DOHH2 (cell line): ENCODE measurements around the gene FXYD1.

ENCODE experiments used
- H3F3A ChIP-seq: fragments of 200-600 bp; sonication (generic), shearing (Covaris generic); 2 replicates; pipeline ENCODE4 v1.6.0; 2016; ENCODE audit warnings: antibody characterized with exemption, mild to moderate bottlenecking; ENCODE audit not compliant: control insufficient read depth, insufficient read depth
- H3K27ac ChIP-seq: fragments of 200-600 bp; sonication (generic); 2 replicates; pipeline ENCODE4 v1.5.1; 2014; ENCODE audit warnings: low read depth, mild to moderate bottlenecking, low read length, moderate library complexity
- H3K27me3 ChIP-seq: fragments of 200-600 bp; sonication (generic); 2 replicates; pipeline ENCODE4 v1.6.1; 2014; ENCODE audit warnings: mild to moderate bottlenecking, low read length, mixed read lengths; ENCODE audit not compliant: control insufficient read depth
- H3K36me3 ChIP-seq: fragments of 200-600 bp; sonication (generic); 2 replicates; pipeline ENCODE4 v1.6.1; 2014; ENCODE audit warnings: mild to moderate bottlenecking, low read length, moderate library complexity, mixed read lengths; ENCODE audit not compliant: control insufficient read depth
- H3K4me1 ChIP-seq: fragments of 200-600 bp; sonication (generic); 2 replicates; pipeline ENCODE4 v1.6.1; 2014; ENCODE audit warnings: mild to moderate bottlenecking, low read length, mixed read lengths; ENCODE audit not compliant: control insufficient read depth
- H3K4me2 ChIP-seq: fragments of 200-600 bp; sonication (generic); 2 replicates; pipeline ENCODE4 v1.6.0; 2014; ENCODE audit warnings: mild to moderate bottlenecking, low read length, moderate library complexity
- H3K4me3 ChIP-seq: fragments of 200-600 bp; sonication (generic); 2 replicates; pipeline ENCODE4 v1.5.1; 2014; ENCODE audit warnings: mild to moderate bottlenecking, low read length, mixed read lengths
- H3K79me2 ChIP-seq: fragments of 200-600 bp; sonication (generic); 2 replicates; pipeline ENCODE4 v1.6.1; 2014; ENCODE audit warnings: mild to moderate bottlenecking, low read length, mixed read lengths; ENCODE audit not compliant: control insufficient read depth
- H3K9me2 ChIP-seq: fragments of 200-600 bp; sonication (generic); replicated peaks from 2 replicates; pipeline ENCODE4 v1.6.1; 2014; ENCODE audit warnings: mild to moderate bottlenecking, low read length, mixed read lengths; ENCODE audit not compliant: control insufficient read depth
- H3K9me3 ChIP-seq: fragments of 200-600 bp; sonication (generic); 2 replicates; pipeline ENCODE4 v1.6.1; 2014; ENCODE audit warnings: antibody characterized with exemption, low read length, mixed read lengths; ENCODE audit not compliant: control insufficient read depth, insufficient read depth
- H4K20me1 ChIP-seq: fragments of 200-600 bp; sonication (generic); 2 replicates; pipeline ENCODE4 v1.6.0; 2014; ENCODE audit warnings: low read depth, mild to moderate bottlenecking, antibody characterized with exemption, low read length, moderate library complexity; ENCODE audit not compliant: control insufficient read depth, insufficient read depth
- CTCF ChIP-seq: fragments of 200-600 bp; sonication (generic); IDR thresholded peaks from one replicate; pipeline ENCODE4 v1.5.1; 2014; ENCODE audit warnings: antibody characterized with exemption, mild to moderate bottlenecking, low read depth, low read length; ENCODE audit not compliant: poor library complexity, severe bottlenecking
- EZH2phosphoT487 ChIP-seq: fragments of 200-600 bp; sonication (generic); IDR thresholded peaks from 2 replicates; pipeline ENCODE4 v1.6.1; 2017; ENCODE audit warnings: borderline replicate concordance, mild to moderate bottlenecking, antibody characterized with exemption, low read length, moderate library complexity, mixed read lengths

FXYD1 gene

GRCh38 chr19:35094656-35095055, 44.0 kb upstream of the FXYD1 start:
- Histone ChIP-seq H3K79me2 (no peaks in the 10 kb centered on the region), H3K4me3 (no peak overlapping the region), H4K20me1 (no peaks in the 10 kb centered on the region), H3K27me3 (no peaks in the 10 kb centered on the region), H3K27ac (no peak overlapping the region), H3K9me3 (no peaks in the 10 kb centered on the region), H3K4me1 (peaks cover 14% of the 10 kb centered on the region), H3F3A (no peaks in the 10 kb centered on the region), H3K4me2 (no peak overlapping the region), H3K9me2 (no peaks in the 10 kb centered on the region), H3K36me3 (no peaks in the 10 kb centered on the region)
- TF ChIP-seq CTCF (no peak), EZH2phosphoT487 (no peak)

- Histone ChIP-seq H3K9me2 (no peaks in the 10 kb centered on the region), H3K4me1 (peaks cover 5% of the 10 kb centered on the region), H3K4me2 (no peak overlapping the region), H3K27ac (no peak overlapping the region), H3K9me3 (no peaks in the 10 kb centered on the region), H3K4me3 (no peak overlapping the region), H3F3A (no peaks in the 10 kb centered on the region), H3K79me2 (no peaks in the 10 kb centered on the region), H4K20me1 (no peaks in the 10 kb centered on the region), H3K36me3 (no peaks in the 10 kb centered on the region), H3K27me3 (no peaks in the 10 kb centered on the region)
- TF ChIP-seq EZH2phosphoT487, result no peak
- no peak for TF ChIP-seq CTCF
These were observed 42.8 kb upstream of the FXYD1 start for GRCh38 chr19:35095667-35096368.

- Histone ChIP-seq H3K79me2 (no peaks in the 10 kb centered on the region), H3K27me3 (no peaks in the 10 kb centered on the region), H3K27ac (no peak overlapping the region), H3K36me3 (no peaks in the 10 kb centered on the region), H3K9me2 (no peaks in the 10 kb centered on the region), H3K4me1 (no peaks in the 10 kb centered on the region), H4K20me1 (no peaks in the 10 kb centered on the region), H3F3A (no peaks in the 10 kb centered on the region), H3K4me2 (no peak overlapping the region), H3K9me3 (no peaks in the 10 kb centered on the region), H3K4me3 (no peak overlapping the region)
- TF ChIP-seq CTCF (no peak), EZH2phosphoT487 (no peak)
These were observed 40.1 kb upstream of the FXYD1 start for GRCh38 chr19:35098413-35099049.
